Upper lobe of left lung (tissue), 4 donors: ENCODE results near the gene MCL1.
"Not testable (repeated sequence)": the region's sequence is repeated elsewhere in the genome, so short reads cannot be mapped to it uniquely, and the experiment has no call there.

Source experiments
- EP300 ChIP-seq, 4 donors: sonication (generic); formaldehyde crosslinking; IDR thresholded peaks; one replicate each; pipeline ENCODE4 v1.5.1; 2017; ENCODE audit warnings: antibody characterized with exemption in 4 of 4, control low read depth in 2 of 4
- POLR2A ChIP-seq, 4 donors: fragments of 450-650 bp; IDR thresholded peaks; one replicate each; pipeline ENCODE4 v1.5.1; 2016 to 2017; ENCODE audit warnings: antibody characterized with exemption in 4 of 4, mild to moderate bottlenecking in 2 of 4
- POLR2AphosphoS5 ChIP-seq, 2 donors: sonication (generic); formaldehyde crosslinking; IDR thresholded peaks; one replicate each; pipeline ENCODE4 v1.5.1; 2017; ENCODE audit warnings: antibody characterized with exemption in 2 of 2
- TF ChIP-seq, protein P1 (sequence below), 6 experiments: fragments of 450-650 bp in 4 of 6; fragments of 200-600 bp in 2 of 6; sonication (generic) in 2 of 6; IDR thresholded peaks; one replicate each; pipeline ENCODE4 v1.5.1; 2016 to 2019; ENCODE audit warnings: antibody characterized with exemption in 6 of 6

DNA sequence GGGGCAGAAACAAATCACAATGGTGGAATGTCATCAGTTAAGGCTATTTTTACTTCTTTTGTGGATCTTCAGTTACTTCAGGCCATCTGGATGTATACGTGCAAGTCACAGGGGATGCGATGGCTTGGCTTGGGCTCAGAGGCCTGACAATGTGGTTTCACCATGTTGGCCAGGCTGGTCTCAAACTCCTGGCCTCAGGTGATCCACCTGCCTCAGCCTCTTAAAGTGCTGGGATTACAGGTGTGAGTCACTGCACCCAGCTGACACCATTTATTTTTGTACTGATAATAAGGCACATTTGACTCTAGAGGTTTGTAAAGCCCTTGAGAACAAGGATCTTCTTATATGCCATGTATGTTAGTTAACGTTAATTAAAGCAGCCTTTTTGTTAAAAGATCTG is 1.6 kb upstream of the MCL1 start:
- not testable (repeated sequence) for TF ChIP-seq EP300, POLR2A, POLR2AphosphoS5 (IDR thresholded peaks at IDR 0.05)
- TF ChIP-seq, protein P1, sequence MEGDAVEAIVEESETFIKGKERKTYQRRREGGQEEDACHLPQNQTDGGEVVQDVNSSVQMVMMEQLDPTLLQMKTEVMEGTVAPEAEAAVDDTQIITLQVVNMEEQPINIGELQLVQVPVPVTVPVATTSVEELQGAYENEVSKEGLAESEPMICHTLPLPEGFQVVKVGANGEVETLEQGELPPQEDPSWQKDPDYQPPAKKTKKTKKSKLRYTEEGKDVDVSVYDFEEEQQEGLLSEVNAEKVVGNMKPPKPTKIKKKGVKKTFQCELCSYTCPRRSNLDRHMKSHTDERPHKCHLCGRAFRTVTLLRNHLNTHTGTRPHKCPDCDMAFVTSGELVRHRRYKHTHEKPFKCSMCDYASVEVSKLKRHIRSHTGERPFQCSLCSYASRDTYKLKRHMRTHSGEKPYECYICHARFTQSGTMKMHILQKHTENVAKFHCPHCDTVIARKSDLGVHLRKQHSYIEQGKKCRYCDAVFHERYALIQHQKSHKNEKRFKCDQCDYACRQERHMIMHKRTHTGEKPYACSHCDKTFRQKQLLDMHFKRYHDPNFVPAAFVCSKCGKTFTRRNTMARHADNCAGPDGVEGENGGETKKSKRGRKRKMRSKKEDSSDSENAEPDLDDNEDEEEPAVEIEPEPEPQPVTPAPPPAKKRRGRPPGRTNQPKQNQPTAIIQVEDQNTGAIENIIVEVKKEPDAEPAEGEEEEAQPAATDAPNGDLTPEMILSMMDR (IDR thresholded peaks at IDR 0.05), result not testable (repeated sequence)
